Heart left ventricle (tissue), 13 donors: ENCODE measurements around the gene PFKFB3.

ENCODE experiments used
- CTCF ChIP-seq, 12 donors: fragments of 200-600 bp; sonication (generic) in 4 of 12; IDR thresholded peaks; one replicate each; pipeline versions ENCODE4 v1.5.0 to v1.8.0; 2018 to 2022; ENCODE audit warnings: antibody characterized with exemption in 12 of 12, mild to moderate bottlenecking in 5 of 12
- POLR2A ChIP-seq, 2 donors: fragments of 450-650 bp; IDR thresholded peaks; one replicate each; pipeline ENCODE4 v1.6.1; 2017; ENCODE audit warnings: antibody characterized with exemption in 2 of 2, mild to moderate bottlenecking in 2 of 2, moderate library complexity in 2 of 2
- donor health status: ischemic (EF 13 %, LVEDD 7.1; RV severe dilation, severe dysfunction).
- donor health status: DM: no; HTN: yes; CAD: no.
- donor health status: DM: no; HTN: no; CAD: no.
- donor health status: ischemic (EF 25% LVEDD 6.9; RV normal size, moderate dysfunction).
- donor health status: ischemic (EF 25% LVEDD 5.7; RV mildly dilated, moderate dysfunction).
- donor health status: ischemic (EF 35%, LVEDD 5.7; RV mildly dilated, moderate dysfunction).
- donor health status: nonischemic (EF 11% LVEDD 7.7; RV severe dilation, severe dysfunction).
- donor health status: DM: yes; HTN: yes; CAD: no.
- donor health status: PGD.
- donor health status: ischemic (EF 29% LVEDD 5.4; RV normal size, mild dysfunction).
- donor health status: nonischemic (EF 23%, LVEDD 6.1; RV moderate dilation, normal function).

DNA sequence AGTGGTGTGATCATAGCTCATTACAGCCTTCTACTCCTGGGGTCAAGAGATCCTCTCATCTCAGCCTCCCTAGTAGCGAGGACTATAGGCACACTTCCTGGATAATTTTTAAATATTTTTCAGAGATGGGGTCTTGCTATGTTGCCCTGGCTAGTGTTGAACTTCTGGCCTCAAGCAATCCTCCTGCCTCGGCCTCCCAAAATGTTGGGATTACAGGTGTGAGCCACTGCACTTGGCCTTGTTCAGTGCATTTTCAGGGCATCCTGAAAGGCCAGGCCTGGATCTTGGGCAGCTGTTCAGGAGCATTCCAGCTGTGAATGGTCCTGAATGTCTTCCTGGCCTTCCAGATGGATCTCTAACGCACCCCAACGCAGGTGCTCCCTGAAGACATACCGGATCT is 95.7 kb downstream of the PFKFB3 start:
- TF ChIP-seq CTCF (IDR thresholded peaks at IDR 0.05) (no peak), POLR2A (IDR thresholded peaks at IDR 0.05) (no peak)
